KG1 (cell line): ENCODE measurements around the gene ACSM6.

ENCODE experiments used
- DNase-seq: peaks from one replicate; lab custom pipeline; 2025; lab: John Stamatoyannopoulos, UW

The ACSM6 gene

GRCh38 chr10:95268438-95268837 is 74.4 kb downstream of the ACSM6 start:
- no peak for DNase-seq

DNA sequence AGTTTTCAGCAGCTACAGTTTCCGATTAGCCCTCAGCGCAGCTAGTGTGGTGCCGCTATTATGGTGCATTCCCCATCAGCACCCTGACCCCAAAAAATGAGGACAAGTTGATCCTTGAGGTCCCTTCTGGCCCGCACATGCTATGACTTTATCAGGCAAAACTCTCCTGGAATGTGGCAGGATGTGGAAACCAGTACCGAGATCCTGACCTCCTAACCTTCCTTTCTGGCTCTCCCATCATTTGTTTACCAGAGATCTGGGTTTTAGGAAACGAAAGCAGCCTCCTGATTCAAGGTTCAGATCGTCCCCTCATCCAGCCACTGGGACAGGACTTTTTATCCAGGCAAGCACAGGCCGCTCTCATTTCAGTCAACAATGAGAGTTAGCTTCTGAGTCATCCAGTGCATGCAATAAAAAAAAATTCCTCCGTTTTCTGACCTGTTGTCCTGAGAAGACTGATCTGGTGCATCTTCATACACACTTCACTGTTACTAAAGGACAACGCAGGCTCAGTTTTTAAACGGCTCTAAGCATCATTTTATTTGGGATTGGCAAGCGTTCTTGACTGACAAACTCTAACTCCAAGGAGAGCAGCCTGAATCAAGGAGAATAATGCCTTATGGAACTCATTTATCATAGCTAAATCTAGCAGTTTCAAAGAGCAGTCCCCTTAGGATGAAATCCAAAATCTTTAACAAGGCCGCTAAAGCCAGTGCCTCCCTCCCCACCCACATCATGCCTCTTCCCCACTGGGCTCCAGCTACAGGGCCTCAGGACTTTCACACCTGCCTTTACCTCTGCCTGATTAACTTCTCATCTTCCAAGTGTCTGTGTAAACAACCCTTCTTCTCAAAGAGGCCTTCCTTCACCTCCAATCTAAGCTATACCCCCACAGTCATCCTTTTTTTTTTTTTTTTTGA is 79.6 kb downstream of the ACSM6 start:
- DNase-seq: no peak

DNA sequence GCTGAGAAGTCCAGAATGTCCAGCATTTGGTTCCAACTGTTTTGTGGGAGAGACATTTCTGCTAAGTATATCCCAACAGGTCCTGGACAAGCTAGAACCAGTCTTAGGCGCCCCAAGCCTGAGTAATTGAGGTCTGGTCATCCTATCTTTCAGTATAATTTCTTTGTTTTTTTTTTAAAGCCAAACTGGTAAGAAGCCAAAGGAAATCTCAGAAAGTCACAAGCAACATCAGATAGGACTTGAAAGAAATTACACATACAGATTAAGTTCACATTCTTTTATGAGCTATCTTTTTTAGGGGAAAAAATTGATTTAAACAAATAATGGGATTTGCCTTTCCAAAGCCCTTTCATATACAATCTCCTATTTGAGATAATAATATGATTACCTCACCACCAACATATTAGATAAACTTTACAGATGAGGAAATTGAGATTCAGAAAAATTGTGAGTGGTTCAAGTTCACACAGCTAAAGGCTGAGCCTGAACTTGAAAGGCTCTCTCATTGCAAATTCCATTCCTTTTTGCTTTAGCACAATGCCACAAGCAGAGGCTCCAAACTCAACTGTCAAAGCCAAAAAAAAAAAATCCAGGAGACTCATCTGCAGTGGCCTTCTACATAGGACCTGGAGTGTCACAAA is 81.8 kb downstream of the ACSM6 start:
- DNase-seq: no peak

GRCh38 chr10:95276367-95277200 is 82.5 kb downstream of the ACSM6 start:
- no peak for DNase-seq

- DNase-seq: no peak
These were observed 83.1 kb downstream of the ACSM6 start for GRCh38 chr10:95277201-95277570.

GRCh38 chr10:95277614-95278013 is 83.6 kb downstream of the ACSM6 start:
- DNase-seq: no peak
